ENCODE measurements around the gene RAB35. TPM values are rescaled to one million over a fixed set of nuclear protein-coding genes. Genes with fewer than 3 reads are reported as not detected.

The RAB35 gene
- total RNA-seq, 2 experiments from 2014 or later: 61.0 to 64.6 TPM

- ChIA-PET POLR2A (interaction anchor here (0.7 to 10.6 kb wide), 7 partner anchors 10 to 200 kb away, joined by 3 to 82 read pairs (median 5); partner anchors contain the start of genes RNU4-1, RNU4-2 and RPLP0), CTCF (interaction anchor here (1.0 to 4.3 kb wide), 8 partner anchors 8 to 147 kb away, joined by 3 to 28 read pairs (median 4); partner anchors contain the start of genes PXN and RPLP0)
- no peak for DNase-seq
- peak overlapping the region; percentile 81 for H3K4me3 Mint-ChIP-seq
- H3K27ac Mint-ChIP-seq: peak overlapping the region; percentile 78
- H3K27me3 Mint-ChIP-seq (ENCODE audit: low read depth): no peaks in the 10 kb centered on the region
- peaks cover 45% of the 10 kb centered on the region for H3K36me3 Mint-ChIP-seq (ENCODE audit: low read depth)
- H3K4me1 Mint-ChIP-seq (ENCODE audit: low read depth): peaks cover 70% of the 10 kb centered on the region
- ATAC-seq: no peak
- no peaks in the 10 kb centered on the region for H3K9me3 Mint-ChIP-seq (ENCODE audit: insufficient read depth)
These were observed 1.4 kb upstream of the RAB35 start for GRCh38 chr12:120117961-120118320.

DNA sequence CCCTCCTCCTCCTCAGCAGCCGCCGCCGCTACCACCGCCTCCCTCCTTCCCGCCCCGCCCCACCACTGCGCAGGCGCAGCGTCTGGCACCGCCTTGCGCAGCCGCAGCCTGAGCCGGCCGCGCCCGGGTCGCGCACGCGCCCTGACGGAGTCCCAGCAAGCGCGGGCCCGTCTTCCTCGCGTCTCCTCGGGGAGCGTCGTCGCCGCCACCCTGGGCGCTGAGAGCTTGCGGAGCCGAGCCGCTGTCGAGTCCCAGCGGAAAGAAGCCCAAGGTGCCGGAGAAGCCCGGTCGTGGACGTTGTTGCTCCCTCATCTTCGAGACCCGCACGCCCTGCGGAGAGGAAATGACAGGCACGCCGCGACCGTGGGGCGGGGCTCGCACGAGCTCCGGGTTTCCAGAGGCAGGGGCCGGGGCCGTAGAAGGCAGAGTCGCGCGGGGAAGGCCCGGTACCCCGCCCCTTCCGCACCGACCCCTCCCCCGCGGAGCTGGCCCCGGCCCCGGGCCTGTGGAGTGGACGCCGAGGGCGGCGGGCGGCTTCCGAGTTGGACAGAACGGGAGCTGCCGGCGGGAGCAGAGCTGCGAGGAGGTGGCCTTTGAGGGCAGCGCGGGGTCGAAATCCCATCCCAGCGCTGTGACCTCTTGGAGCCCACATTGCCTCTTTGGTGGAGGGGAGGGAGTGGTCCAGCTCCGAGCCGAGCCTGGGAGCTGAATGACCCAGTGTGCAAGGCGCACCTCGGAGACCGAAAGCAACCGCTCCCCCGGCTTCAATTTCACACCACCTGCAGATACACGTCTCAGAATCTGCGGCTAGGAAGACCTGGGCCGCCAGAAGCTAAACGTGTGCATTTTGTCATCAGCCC lies 469 bp upstream of the RAB35 start:
- H3K36me3 Mint-ChIP-seq (ENCODE audit: low read depth): peaks cover 53% of the 10 kb centered on the region
- H3K27me3 Mint-ChIP-seq (ENCODE audit: low read depth): no peaks in the 10 kb centered on the region
- ATAC-seq (peak; percentile 83), DNase-seq (peak; percentile 98)
- peak overlapping the region; percentile 78 for H3K27ac Mint-ChIP-seq
- H3K4me3 Mint-ChIP-seq: peak overlapping the region; percentile 81
- H3K9me3 Mint-ChIP-seq (ENCODE audit: insufficient read depth): no peaks in the 10 kb centered on the region
- peaks cover 78% of the 10 kb centered on the region for H3K4me1 Mint-ChIP-seq (ENCODE audit: low read depth)
- ChIA-PET POLR2A (interaction anchor here (0.6 to 10.6 kb wide), 15 partner anchors 9 to 640 kb away, joined by 3 to 82 read pairs (median 4); partner anchors contain the start of genes RNU4-1, RNU4-2 and RPLP0), CTCF (interaction anchor here (1.0 to 4.3 kb wide), 8 partner anchors 10 to 148 kb away, joined by 3 to 28 read pairs (median 4); partner anchors contain the start of genes PXN and RPLP0)

DNA sequence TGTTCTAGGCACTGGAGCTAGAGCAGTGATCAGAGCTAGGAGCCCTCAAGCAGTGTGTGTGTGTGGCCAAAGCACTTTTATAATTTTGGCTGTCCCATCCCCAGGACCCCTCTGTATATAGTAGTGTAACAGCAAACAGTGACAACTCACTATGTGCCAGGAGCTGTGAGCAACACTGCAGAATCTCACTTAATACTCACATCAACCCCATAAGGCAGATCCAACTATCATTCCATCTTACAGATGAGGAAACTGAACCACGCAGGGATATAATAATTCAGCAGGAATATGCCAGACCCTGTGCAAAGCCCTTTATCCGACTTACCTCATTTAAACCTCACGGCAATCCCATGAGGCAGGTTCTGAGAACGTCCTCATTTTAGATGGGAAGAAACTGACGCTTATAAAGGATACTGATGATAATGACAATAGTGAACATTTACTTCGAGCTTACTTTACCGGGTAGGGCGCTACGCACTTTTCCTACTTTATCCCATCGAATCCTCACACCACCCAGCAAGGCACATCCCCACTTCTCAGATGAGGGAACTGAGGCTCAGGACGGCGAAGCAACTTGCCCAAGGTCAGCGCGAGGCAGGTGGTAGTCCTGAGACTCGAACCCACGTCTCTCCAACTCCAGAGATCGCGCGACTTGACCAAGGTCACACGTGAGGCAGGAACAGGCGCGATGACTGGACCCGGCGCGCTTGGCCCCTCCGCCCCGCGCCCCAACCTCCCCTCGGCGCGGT lies 687 bp downstream of the RAB35 start:
- ATAC-seq (no peak), DNase-seq (peak; percentile 55)
- no peaks in the 10 kb centered on the region for H3K9me3 Mint-ChIP-seq (ENCODE audit: insufficient read depth)
- peaks cover 77% of the 10 kb centered on the region for H3K4me1 Mint-ChIP-seq (ENCODE audit: low read depth)
- H3K4me3 Mint-ChIP-seq: peak overlapping the region; percentile 96
- POLR2A ChIA-PET: interaction anchor here (0.8 to 10.6 kb wide), 11 partner anchors 9 to 641 kb away, joined by 3 to 82 read pairs (median 5); partner anchors contain the start of genes BICDL1, RNU4-1, RNU4-2 and RPLP0
- CTCF ChIA-PET: interaction anchor here (0.7 to 4.3 kb wide), 5 partner anchors 29 to 127 kb away, joined by 3 to 28 read pairs (median 6); partner anchors contain the start of genes BICDL1 and RPLP0
- H3K27ac Mint-ChIP-seq: peak overlapping the region; percentile 90
- H3K36me3 Mint-ChIP-seq (ENCODE audit: low read depth): peaks cover 56% of the 10 kb centered on the region
- H3K27me3 Mint-ChIP-seq (ENCODE audit: low read depth): no peaks in the 10 kb centered on the region

DNA sequence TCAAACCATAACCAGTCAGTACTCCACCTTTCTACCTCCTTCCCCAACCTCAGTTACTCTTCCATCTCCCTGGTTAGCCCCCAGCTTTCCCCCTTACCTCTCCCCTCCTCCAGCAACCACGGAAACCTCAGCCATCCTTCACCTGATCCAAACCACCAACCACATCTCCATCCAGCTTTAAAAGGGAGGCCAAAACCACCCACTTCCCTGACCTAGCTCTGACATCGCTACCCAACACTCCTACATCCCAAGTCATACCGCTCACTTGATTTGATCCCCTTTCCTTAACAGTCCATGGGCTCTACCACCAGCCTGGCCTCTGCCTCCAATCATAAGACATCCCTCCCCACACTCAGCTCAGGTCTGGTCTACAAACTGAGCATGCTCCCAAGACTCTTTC lies 1.5 kb downstream of the RAB35 start:
- Mint-ChIP-seq H3K27ac (peak overlapping the region; percentile 20), H3K4me1 (ENCODE audit: low read depth) (peaks cover 78% of the 10 kb centered on the region), H3K27me3 (ENCODE audit: low read depth) (no peaks in the 10 kb centered on the region), H3K36me3 (ENCODE audit: low read depth) (peaks cover 60% of the 10 kb centered on the region), H3K4me3 (peak overlapping the region; percentile 96), H3K9me3 (ENCODE audit: insufficient read depth) (no peaks in the 10 kb centered on the region)
- ATAC-seq (no peak), DNase-seq (peak; percentile 35)
- CTCF ChIA-PET: interaction anchor here (0.9 to 4.3 kb wide), 4 partner anchors 28 to 126 kb away, joined by 3 to 28 read pairs (median 4); partner anchors contain the start of genes BICDL1 and RPLP0
- POLR2A ChIA-PET: interaction anchor here (0.6 to 10.6 kb wide), 7 partner anchors 8 to 679 kb away, joined by 3 to 82 read pairs (median 4); partner anchors contain the start of genes BICDL1, RNU4-1, RNU4-2 and RPLP0

DNA sequence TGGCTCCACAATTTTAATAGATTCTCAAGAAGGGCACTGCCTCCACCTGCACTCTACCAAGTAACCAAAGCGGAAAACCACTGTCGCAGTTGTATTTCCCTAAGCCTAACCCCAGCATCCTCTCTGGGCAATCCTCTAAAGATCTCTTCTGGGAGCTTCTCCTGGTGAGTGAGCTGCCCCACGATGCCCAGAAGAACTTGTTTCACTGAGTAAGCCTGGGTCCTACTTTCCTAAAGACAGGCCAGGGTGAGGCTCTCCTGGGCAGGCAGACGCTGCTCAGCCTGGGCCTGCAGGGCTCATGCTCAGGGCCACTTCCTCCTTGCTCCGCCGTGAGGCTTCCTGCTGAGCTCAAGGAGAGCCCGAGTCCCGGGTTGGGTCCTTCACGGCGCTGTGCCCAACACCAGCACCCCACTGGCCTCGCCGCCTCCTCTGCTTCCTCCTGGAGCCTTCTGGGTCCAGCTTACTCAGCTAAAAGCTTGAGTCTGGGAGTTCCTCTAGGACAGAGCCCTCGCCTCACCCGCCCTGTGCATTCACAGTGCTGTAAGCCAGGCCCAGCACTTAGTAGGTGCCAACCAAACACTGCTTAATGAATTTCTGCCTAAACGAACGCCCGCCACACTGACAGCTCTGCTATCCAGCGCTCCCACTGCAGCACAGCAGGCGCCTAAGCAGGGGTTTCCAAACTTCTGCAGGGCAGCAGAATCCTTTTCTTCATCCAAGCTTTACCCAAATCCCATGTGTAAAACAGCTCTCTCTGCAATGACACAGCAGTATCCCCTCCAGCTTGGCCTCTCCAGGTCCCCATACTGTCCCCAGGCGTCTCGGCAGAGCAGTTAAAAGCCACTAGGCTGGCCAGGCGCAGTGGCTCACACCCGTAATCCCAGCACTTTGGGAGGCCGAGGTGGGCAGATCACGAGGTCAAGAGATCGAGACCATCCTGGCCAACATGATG lies 5.7 kb downstream of the RAB35 start:
- ATAC-seq: peak; percentile 85
- ChIA-PET POLR2A (interaction anchor here (1.0 to 3.4 kb wide), 5 partner anchors 8 to 181 kb away, joined by 3 to 12 read pairs (median 5); partner anchors contain the start of genes RNU4-2 and RPLP0), CTCF (interaction anchor here (1.0 to 1.8 kb wide), 6 partner anchors 7 to 122 kb away, joined by 3 to 13 read pairs (median 5); partner anchors contain the start of gene BICDL1)
- peak overlapping the region; percentile 82 for H3K27ac Mint-ChIP-seq
- H3K36me3 Mint-ChIP-seq (ENCODE audit: low read depth): peaks cover 62% of the 10 kb centered on the region
- DNase-seq: peak; percentile 69
- H3K27me3 Mint-ChIP-seq (ENCODE audit: low read depth): no peaks in the 10 kb centered on the region
- H3K9me3 Mint-ChIP-seq (ENCODE audit: insufficient read depth): no peaks in the 10 kb centered on the region
- peak overlapping the region; percentile 69 for H3K4me3 Mint-ChIP-seq
- peaks cover 70% of the 10 kb centered on the region for H3K4me1 Mint-ChIP-seq (ENCODE audit: low read depth)

DNA sequence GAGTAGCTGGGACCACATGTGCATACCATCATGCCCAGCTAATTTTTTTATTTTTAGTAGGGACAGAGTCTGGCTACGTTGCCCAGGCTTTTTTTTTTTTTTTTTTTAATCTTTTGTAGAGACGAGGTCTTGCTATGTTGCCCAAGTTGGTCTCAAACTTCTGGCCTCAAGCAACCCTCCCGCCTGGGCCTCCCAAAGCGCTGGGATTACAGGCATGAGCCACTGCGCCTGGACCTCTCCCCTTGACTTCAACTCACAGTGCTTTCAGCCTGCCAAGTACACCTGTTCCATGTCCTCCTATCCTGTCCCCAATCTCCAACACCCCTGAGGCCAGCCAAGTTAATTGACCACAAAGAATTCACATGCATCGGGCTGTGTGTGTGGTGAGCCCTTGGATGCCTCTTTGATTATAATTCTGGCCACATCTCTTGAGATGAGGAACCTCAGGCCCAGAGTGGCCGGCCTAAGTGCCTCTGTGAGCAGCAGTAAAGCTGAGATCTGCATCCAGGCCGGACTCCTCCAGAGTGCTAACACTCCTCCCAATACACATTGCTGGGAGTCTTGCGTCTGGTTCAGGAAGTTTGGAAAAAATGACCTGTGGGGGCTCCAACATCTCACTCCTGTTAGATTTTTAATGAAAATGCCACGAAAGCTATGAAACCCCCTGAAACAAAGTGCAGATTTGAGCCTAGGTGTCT lies 6.8 kb downstream of the RAB35 start:
- POLR2A ChIA-PET: interaction anchor here (1.1 to 3.4 kb wide), 5 partner anchors 9 to 182 kb away, joined by 3 to 12 read pairs (median 5); partner anchors contain the start of genes RNU4-2 and RPLP0
- Mint-ChIP-seq H3K36me3 (ENCODE audit: low read depth) (peaks cover 59% of the 10 kb centered on the region), H3K4me3 (peak overlapping the region; percentile 13), H3K27ac (no peak overlapping the region), H3K9me3 (ENCODE audit: insufficient read depth) (no peaks in the 10 kb centered on the region), H3K4me1 (ENCODE audit: low read depth) (peaks cover 59% of the 10 kb centered on the region), H3K27me3 (ENCODE audit: low read depth) (no peaks in the 10 kb centered on the region)
- ATAC-seq: no peak
- CTCF ChIA-PET: interaction anchor here (1.3 to 1.8 kb wide), 4 partner anchors 8 to 23 kb away, joined by 3 to 13 read pairs (median 6); no protein-coding TSS in a partner anchor
- no peak for DNase-seq

DNA sequence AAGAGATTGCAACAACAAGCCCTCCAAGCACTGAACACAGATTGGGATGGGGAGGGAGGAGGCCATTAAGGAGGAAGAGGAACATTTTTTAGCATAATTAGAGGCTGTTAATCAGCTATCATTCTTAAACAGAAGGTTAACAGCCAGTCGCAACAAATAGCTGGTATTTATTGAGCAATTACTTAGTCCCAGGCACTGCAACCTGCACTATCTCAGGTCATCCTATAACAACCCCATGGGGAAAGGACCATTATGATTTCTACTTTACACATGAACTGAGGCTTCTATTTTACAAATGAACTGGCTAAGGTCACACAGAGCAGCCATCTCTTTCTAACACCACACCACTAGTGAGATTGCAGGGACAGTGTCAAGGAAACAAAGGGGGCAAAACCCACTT lies 10.4 kb downstream of the RAB35 start:
- CTCF ChIA-PET: no interaction called here
- Mint-ChIP-seq H3K9me3 (ENCODE audit: insufficient read depth) (no peaks in the 10 kb centered on the region), H3K4me3 (no peak overlapping the region), H3K27me3 (ENCODE audit: low read depth) (no peaks in the 10 kb centered on the region), H3K27ac (no peak overlapping the region), H3K4me1 (ENCODE audit: low read depth) (peaks cover 42% of the 10 kb centered on the region), H3K36me3 (ENCODE audit: low read depth) (peaks cover 58% of the 10 kb centered on the region)
- DNase-seq: no peak
- ATAC-seq: no peak
- POLR2A ChIA-PET: interaction anchor here (1.6 kb wide), 1 partner anchor 10 kb away, joined by 5 read pairs; the partner anchor contains the start of gene RAB35

DNA sequence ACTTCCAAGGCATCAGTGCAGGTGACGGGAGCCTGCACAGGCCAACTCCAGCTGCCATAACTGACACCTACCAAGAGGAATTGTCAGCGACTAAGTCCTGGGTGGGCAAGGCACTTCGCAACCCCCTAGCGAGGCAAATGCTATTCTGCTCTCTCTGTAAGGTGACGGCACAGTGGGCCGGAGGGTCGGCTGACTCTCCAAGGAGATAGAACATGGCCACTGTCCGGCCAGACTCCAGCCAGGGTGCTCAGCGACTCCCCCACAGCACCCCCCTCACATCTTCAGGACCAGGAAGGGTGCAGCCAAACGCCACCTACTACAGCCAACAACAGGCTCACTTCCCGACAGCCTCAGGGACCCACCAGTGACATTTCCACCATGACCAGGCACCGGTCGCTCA lies 13.2 kb downstream of the RAB35 start:
- Mint-ChIP-seq H3K36me3 (ENCODE audit: low read depth) (peaks cover 63% of the 10 kb centered on the region), H3K4me3 (no peak overlapping the region), H3K27ac (no peak overlapping the region), H3K9me3 (ENCODE audit: insufficient read depth) (no peaks in the 10 kb centered on the region), H3K4me1 (ENCODE audit: low read depth) (peaks cover 24% of the 10 kb centered on the region), H3K27me3 (ENCODE audit: low read depth) (no peaks in the 10 kb centered on the region)
- CTCF ChIA-PET: no interaction called here
- POLR2A ChIA-PET: interaction anchor here (0.8 to 1.0 kb wide), 2 partner anchors 20 to 23 kb away, joined by 3 to 4 read pairs; no protein-coding TSS in a partner anchor
- ATAC-seq (no peak), DNase-seq (no peak)

GRCh38 chr12:120103044-120103338 lies 13.6 kb downstream of the RAB35 start:
- no peak overlapping the region for H3K27ac Mint-ChIP-seq
- H3K4me3 Mint-ChIP-seq: no peak overlapping the region
- H3K27me3 Mint-ChIP-seq (ENCODE audit: low read depth): no peaks in the 10 kb centered on the region
- POLR2A ChIA-PET: interaction anchor here (0.8 to 1.0 kb wide), 2 partner anchors 20 to 23 kb away, joined by 3 to 4 read pairs; no protein-coding TSS in a partner anchor
- ATAC-seq (no peak), DNase-seq (no peak)
- H3K4me1 Mint-ChIP-seq (ENCODE audit: low read depth): peaks cover 20% of the 10 kb centered on the region
- CTCF ChIA-PET: no interaction called here
- no peaks in the 10 kb centered on the region for H3K9me3 Mint-ChIP-seq (ENCODE audit: insufficient read depth)
- H3K36me3 Mint-ChIP-seq (ENCODE audit: low read depth): peaks cover 61% of the 10 kb centered on the region
